ENCODE data around the gene PCP2.

PCP2 gene

DNA sequence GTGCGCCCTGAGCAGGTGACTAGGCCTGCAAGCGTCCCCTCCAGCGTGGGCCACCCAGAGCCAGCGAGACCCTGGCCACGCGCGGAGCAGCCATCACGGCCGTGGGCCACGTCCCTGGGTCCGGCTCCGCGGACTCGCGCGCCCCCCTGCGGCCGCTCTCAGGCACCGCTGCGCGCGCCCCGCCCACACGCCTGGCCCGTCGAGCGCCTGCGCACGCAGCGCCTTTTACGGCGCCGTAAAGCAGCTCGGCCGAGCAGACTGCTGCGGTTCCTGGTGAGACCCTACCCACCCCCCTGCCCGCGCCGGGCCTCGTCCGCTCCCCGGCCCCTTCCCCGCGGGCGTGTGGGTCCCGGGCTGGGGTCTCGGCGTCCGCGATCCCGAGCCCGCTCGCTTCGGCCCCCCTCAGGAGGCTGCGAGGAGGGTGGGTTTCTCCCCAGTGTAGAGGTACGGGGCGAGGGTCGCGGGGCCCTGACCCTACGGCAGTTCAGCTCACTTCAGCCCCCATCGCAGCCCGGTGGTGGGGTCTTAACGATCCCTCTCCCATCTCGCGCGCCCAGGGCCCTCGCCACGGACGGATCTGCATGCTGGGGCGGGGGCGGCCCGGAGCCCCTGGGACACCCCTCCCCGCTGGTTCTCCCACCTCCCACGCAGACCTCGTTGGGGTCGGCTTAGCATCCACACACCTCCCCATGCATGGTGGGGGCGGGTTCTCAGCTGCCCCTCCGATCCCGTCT lies 47.3 kb upstream of the PCP2 start, which contains the start of gene TRAPPC5 (continued):
- no peak for TF ChIP-seq TSHZ2 (CRISPR knock-in tag; IDR thresholded peaks at IDR 0.05)
- no peak for TF ChIP-seq GLIS3 (CRISPR knock-in tag; IDR thresholded peaks at IDR 0.05)

DNA sequence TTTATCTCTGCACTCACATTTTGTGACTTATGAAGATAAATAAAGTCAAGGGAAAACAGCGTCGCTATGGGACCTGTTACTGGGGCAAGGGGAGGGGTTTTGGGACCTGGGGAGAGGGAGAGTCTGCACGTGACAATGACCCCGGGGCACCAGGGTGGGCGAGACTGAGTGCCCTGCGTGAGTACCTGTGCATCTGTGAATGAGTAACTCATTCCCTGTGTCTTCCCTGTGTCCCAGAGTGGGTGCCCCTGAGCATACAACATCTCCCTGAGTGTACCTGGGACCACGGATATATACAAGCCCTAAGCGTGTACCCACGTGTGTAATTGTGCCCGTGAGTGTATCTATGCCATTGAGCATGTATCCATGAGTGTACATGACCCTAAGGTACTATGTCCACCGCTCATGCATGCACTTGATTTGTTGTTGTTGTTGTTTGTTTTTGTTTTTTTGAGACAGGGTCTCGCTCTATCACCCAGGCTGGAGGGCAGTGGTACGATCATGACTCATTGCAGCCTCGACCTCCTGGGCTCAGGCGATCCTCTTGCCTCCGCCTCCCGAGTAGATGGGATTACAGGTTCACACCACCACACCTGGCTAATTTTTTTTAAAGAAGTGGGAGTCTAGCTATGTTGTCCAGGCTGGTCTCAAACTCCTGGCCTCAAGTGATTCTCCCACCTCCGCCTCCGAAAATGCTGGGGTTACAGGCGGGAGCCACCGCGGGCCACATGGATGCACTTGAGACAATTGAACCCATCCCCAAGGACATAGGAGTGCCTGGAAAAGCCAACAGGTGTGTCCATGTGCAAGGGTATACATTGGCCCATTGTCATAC lies 46.5 kb upstream of the PCP2 start:
- TF ChIP-seq ZNF565 (CRISPR knock-in tag; conservative IDR thresholded peaks at IDR 0.05; ENCODE audit: low read depth) (no peak), TSHZ2 (CRISPR knock-in tag; IDR thresholded peaks at IDR 0.05) (no peak), CREB5 (CRISPR knock-in tag; IDR thresholded peaks at IDR 0.05; ENCODE audit: low read depth) (no peak), ZC3H10 (CRISPR knock-in tag; IDR thresholded peaks at IDR 0.05) (no peak)
- TF ChIP-seq, protein P1, sequence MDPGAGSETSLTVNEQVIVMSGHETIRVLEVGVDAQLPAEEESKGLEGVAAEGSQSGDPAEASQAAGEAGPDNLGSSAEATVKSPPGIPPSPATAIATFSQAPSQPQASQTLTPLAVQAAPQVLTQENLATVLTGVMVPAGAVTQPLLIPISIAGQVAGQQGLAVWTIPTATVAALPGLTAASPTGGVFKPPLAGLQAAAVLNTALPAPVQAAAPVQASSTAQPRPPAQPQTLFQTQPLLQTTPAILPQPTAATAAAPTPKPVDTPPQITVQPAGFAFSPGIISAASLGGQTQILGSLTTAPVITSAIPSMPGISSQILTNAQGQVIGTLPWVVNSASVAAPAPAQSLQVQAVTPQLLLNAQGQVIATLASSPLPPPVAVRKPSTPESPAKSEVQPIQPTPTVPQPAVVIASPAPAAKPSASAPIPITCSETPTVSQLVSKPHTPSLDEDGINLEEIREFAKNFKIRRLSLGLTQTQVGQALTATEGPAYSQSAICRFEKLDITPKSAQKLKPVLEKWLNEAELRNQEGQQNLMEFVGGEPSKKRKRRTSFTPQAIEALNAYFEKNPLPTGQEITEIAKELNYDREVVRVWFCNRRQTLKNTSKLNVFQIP (CRISPR knock-in tag; IDR thresholded peaks at IDR 0.05; ENCODE audit: borderline replicate concordance, low read depth), result no peak
- no peak for ATAC-seq

GRCh38 chr19:7678971-7679751 lies 45.6 kb upstream of the PCP2 start:
- no peak for ATAC-seq
- TF ChIP-seq GLIS3 (CRISPR knock-in tag; IDR thresholded peaks at IDR 0.05), result no peak
- no peak for TF ChIP-seq ISL1 (CRISPR knock-in tag; IDR thresholded peaks at IDR 0.05)

DNA sequence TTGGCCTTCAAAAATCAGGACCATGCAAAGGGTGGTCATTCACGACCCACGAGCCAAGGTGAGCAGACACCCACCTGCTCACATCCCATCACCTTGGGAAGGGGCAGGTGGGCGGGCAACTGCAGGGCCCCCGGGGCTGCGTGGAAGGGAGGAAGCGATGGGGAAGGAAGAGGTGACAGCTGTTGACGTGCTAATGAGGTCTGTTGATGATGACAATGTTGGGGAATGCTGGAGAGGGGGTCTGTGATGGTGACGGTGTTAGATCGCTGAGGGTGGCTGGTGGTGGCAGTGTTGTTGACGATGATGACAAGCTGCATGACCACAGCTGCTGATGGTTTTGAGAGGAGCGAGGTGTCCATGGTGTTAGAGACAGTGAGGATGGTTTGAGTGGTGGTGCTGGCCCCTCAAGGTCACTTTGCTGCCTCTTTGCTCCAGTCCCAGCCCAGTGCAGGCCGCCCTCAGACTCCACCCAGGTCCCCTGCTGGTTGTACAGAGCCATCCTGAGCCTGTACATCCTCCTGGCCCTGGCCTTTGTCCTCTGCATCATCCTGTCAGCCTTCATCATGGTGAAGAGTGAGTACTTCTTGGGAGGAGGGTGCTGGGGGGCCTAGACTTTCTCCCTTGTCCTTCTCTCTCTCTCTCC lies 44.3 kb upstream of the PCP2 start:
- no peak for ATAC-seq
- TF ChIP-seq ZNF565 (CRISPR knock-in tag; conservative IDR thresholded peaks at IDR 0.05; ENCODE audit: low read depth), result no peak
- TF ChIP-seq OSR1 (CRISPR knock-in tag; IDR thresholded peaks at IDR 0.05), result no peak
- no peak for TF ChIP-seq ZFP30 (CRISPR knock-in tag; IDR thresholded peaks at IDR 0.05)
- TF ChIP-seq TCF4 (CRISPR knock-in tag; IDR thresholded peaks at IDR 0.05; ENCODE audit: borderline replicate concordance), result no peak
- TF ChIP-seq ZNF70 (CRISPR knock-in tag; IDR thresholded peaks at IDR 0.05), result no peak
- no peak for TF ChIP-seq TOX (CRISPR knock-in tag; IDR thresholded peaks at IDR 0.05; ENCODE audit: borderline replicate concordance)
- TF ChIP-seq, protein P1 (CRISPR knock-in tag; IDR thresholded peaks at IDR 0.05; ENCODE audit: borderline replicate concordance, low read depth), result no peak
- no peak for TF ChIP-seq CSDC2 (CRISPR knock-in tag; IDR thresholded peaks at IDR 0.05)
- TF ChIP-seq, protein P2, sequence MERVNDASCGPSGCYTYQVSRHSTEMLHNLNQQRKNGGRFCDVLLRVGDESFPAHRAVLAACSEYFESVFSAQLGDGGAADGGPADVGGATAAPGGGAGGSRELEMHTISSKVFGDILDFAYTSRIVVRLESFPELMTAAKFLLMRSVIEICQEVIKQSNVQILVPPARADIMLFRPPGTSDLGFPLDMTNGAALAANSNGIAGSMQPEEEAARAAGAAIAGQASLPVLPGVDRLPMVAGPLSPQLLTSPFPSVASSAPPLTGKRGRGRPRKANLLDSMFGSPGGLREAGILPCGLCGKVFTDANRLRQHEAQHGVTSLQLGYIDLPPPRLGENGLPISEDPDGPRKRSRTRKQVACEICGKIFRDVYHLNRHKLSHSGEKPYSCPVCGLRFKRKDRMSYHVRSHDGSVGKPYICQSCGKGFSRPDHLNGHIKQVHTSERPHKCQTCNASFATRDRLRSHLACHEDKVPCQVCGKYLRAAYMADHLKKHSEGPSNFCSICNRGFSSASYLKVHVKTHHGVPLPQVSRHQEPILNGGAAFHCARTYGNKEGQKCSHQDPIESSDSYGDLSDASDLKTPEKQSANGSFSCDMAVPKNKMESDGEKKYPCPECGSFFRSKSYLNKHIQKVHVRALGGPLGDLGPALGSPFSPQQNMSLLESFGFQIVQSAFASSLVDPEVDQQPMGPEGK (CRISPR knock-in tag; IDR thresholded peaks at IDR 0.05; ENCODE audit: borderline replicate concordance), result no peak
- no peak for TF ChIP-seq RARB (CRISPR knock-in tag; IDR thresholded peaks at IDR 0.05)
- TF ChIP-seq TSHZ2 (CRISPR knock-in tag; IDR thresholded peaks at IDR 0.05), result no peak
